ENCODE results near the gene FAM114A2. TPM values are rescaled to one million over a fixed set of nuclear protein-coding genes. Genes with fewer than 3 reads are reported as not detected.

The FAM114A2 gene
- total RNA-seq, 1 donor, result 40.9 TPM

- no peak overlapping the region for H3K27ac ChIP-seq (ENCODE audit: low read depth, low read length)
- no peaks in the 10 kb centered on the region for H3K9me3 ChIP-seq (ENCODE audit: low read depth, low read length)
- TF ChIP-seq CTCF (IDR thresholded peaks at IDR 0.05; ENCODE audit: extremely low read depth, low read depth, low read length), result no peak
- no peaks in the 10 kb centered on the region for H3K27me3 ChIP-seq (ENCODE audit: insufficient read depth, low read length)
- H3K4me1 ChIP-seq (ENCODE audit: insufficient read depth, low read length), result no peaks in the 10 kb centered on the region
- H3K79me2 ChIP-seq (ENCODE audit: insufficient read depth, low read length), result no peaks in the 10 kb centered on the region
- H4K20me1 ChIP-seq (ENCODE audit: insufficient read depth, low read length), result no peaks in the 10 kb centered on the region
- peaks cover 13% of the 10 kb centered on the region for H3K36me3 ChIP-seq (ENCODE audit: insufficient read depth, low read length)
- no peak for DNase-seq (ENCODE audit: insufficient read length, low spot score, missing footprints)
- H3K4me2 ChIP-seq (ENCODE audit: insufficient read depth, low read length), result no peak overlapping the region
- no peak overlapping the region for H2AFZ ChIP-seq (ENCODE audit: low read length)
- no peak overlapping the region for H3K4me3 ChIP-seq (ENCODE audit: insufficient read depth, low read length)
These were observed 36.6 kb downstream of the FAM114A2 start for GRCh38 chr5:154002093-154002492.

GRCh38 chr5:154000703-154001102 is 38.0 kb downstream of the FAM114A2 start:
- Histone ChIP-seq H3K27ac (ENCODE audit: low read depth, low read length) (no peak overlapping the region), H2AFZ (ENCODE audit: low read length) (no peak overlapping the region), H4K20me1 (ENCODE audit: insufficient read depth, low read length) (no peaks in the 10 kb centered on the region), H3K4me3 (ENCODE audit: insufficient read depth, low read length) (no peak overlapping the region), H3K4me1 (ENCODE audit: insufficient read depth, low read length) (no peaks in the 10 kb centered on the region), H3K4me2 (ENCODE audit: insufficient read depth, low read length) (no peak overlapping the region), H3K27me3 (ENCODE audit: insufficient read depth, low read length) (no peaks in the 10 kb centered on the region), H3K9me3 (ENCODE audit: low read depth, low read length) (no peaks in the 10 kb centered on the region), H3K36me3 (ENCODE audit: insufficient read depth, low read length) (peaks cover 13% of the 10 kb centered on the region), H3K79me2 (ENCODE audit: insufficient read depth, low read length) (no peaks in the 10 kb centered on the region)
- TF ChIP-seq CTCF (IDR thresholded peaks at IDR 0.05; ENCODE audit: extremely low read depth, low read depth, low read length), result no peak
- DNase-seq (ENCODE audit: insufficient read length, low spot score, missing footprints), result no peak

- no peak for DNase-seq (ENCODE audit: insufficient read length, low spot score, missing footprints)
- Histone ChIP-seq H3K27me3 (ENCODE audit: insufficient read depth, low read length) (no peaks in the 10 kb centered on the region), H3K27ac (ENCODE audit: low read depth, low read length) (no peak overlapping the region), H3K79me2 (ENCODE audit: insufficient read depth, low read length) (no peaks in the 10 kb centered on the region), H3K4me1 (ENCODE audit: insufficient read depth, low read length) (no peaks in the 10 kb centered on the region), H3K9me3 (ENCODE audit: low read depth, low read length) (no peaks in the 10 kb centered on the region), H4K20me1 (ENCODE audit: insufficient read depth, low read length) (no peaks in the 10 kb centered on the region), H2AFZ (ENCODE audit: low read length) (no peak overlapping the region), H3K4me2 (ENCODE audit: insufficient read depth, low read length) (no peak overlapping the region), H3K36me3 (ENCODE audit: insufficient read depth, low read length) (peaks cover 13% of the 10 kb centered on the region), H3K4me3 (ENCODE audit: insufficient read depth, low read length) (no peak overlapping the region)
- TF ChIP-seq CTCF (IDR thresholded peaks at IDR 0.05; ENCODE audit: extremely low read depth, low read depth, low read length), result no peak
These were observed 38.7 kb downstream of the FAM114A2 start for GRCh38 chr5:153999995-154000394.

- no peak overlapping the region for H3K27ac ChIP-seq (ENCODE audit: low read depth, low read length)
- no peak overlapping the region for H3K4me3 ChIP-seq (ENCODE audit: insufficient read depth, low read length)
- no peaks in the 10 kb centered on the region for H3K27me3 ChIP-seq (ENCODE audit: insufficient read depth, low read length)
- peaks cover 17% of the 10 kb centered on the region for H3K36me3 ChIP-seq (ENCODE audit: insufficient read depth, low read length)
- H3K4me2 ChIP-seq (ENCODE audit: insufficient read depth, low read length), result no peak overlapping the region
- H2AFZ ChIP-seq (ENCODE audit: low read length), result no peak overlapping the region
- TF ChIP-seq CTCF (IDR thresholded peaks at IDR 0.05; ENCODE audit: extremely low read depth, low read depth, low read length), result no peak
- no peak for DNase-seq (ENCODE audit: insufficient read length, low spot score, missing footprints)
- no peaks in the 10 kb centered on the region for H3K79me2 ChIP-seq (ENCODE audit: insufficient read depth, low read length)
- H3K9me3 ChIP-seq (ENCODE audit: low read depth, low read length), result no peaks in the 10 kb centered on the region
- H4K20me1 ChIP-seq (ENCODE audit: insufficient read depth, low read length), result no peaks in the 10 kb centered on the region
- H3K4me1 ChIP-seq (ENCODE audit: insufficient read depth, low read length), result no peaks in the 10 kb centered on the region
These were observed 39.9 kb downstream of the FAM114A2 start for GRCh38 chr5:153998768-153999167.

All from osteoblast (primary cell).